ENCODE data around the gene PRMT7. TPM values are rescaled to one million over a fixed set of nuclear protein-coding genes. Genes with fewer than 3 reads are reported as not detected.

Gene PRMT7
- total RNA-seq, 3 donors from 2014 or later, result 60.3 to 66.8 (median 63.0) TPM

DNA sequence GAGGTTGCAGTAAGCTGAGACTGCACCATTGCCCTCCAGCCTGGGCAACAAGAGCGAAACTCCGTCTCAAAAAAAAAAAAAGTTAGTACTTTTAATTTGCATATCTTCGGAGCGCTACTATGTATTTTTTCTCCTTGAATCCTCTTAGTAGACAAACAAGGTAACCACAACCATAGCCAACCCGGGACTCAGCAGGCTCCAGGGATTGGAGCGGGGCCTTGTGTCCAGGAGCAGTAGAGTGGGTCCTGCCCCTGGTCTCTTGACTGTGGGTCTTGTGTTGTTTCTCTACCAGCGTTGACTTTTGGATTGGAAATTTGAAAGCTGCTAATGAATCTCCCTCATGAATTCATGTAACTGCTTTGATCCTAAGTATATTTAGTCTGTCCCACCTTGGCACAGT is 32.3 kb downstream of the PRMT7 start:
- DNase-seq (no peak), ATAC-seq (no peak)
- H3K36me3 Mint-ChIP-seq (ENCODE audit: insufficient read depth), result peaks cover 53% of the 10 kb centered on the region
- H3K4me3 Mint-ChIP-seq, result no peak overlapping the region
- no peaks in the 10 kb centered on the region for H3K27me3 Mint-ChIP-seq (ENCODE audit: low read depth)
- H3K4me1 Mint-ChIP-seq (ENCODE audit: low read depth), result peaks cover 3% of the 10 kb centered on the region
- H3K9me3 Mint-ChIP-seq, result no peaks in the 10 kb centered on the region

DNA sequence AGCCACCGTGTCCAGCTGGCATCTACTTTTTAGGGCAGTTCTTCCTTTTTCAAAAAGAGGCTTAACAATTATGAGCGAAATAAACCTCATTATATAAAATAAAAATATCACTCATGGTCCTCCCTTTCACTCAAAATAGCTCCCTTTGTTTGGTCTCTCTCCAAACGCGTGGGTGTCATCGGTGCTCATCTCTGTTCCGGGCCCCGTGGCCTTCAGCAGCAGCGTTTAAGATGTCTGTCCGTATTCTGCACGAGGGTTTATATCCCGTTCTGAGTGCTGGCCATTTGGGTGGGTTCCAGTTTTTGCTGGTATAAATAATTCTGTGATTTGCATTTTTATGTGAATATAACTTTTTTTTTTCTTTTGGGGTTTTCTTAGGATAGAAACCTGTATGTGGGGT is 33.4 kb downstream of the PRMT7 start:
- Mint-ChIP-seq H3K9me3 (no peaks in the 10 kb centered on the region), H3K27me3 (ENCODE audit: low read depth) (no peaks in the 10 kb centered on the region), H3K4me1 (ENCODE audit: low read depth) (peaks cover 3% of the 10 kb centered on the region), H3K4me3 (no peak overlapping the region), H3K36me3 (ENCODE audit: insufficient read depth) (peaks cover 55% of the 10 kb centered on the region)
- DNase-seq (no peak), ATAC-seq (no peak)

DNA sequence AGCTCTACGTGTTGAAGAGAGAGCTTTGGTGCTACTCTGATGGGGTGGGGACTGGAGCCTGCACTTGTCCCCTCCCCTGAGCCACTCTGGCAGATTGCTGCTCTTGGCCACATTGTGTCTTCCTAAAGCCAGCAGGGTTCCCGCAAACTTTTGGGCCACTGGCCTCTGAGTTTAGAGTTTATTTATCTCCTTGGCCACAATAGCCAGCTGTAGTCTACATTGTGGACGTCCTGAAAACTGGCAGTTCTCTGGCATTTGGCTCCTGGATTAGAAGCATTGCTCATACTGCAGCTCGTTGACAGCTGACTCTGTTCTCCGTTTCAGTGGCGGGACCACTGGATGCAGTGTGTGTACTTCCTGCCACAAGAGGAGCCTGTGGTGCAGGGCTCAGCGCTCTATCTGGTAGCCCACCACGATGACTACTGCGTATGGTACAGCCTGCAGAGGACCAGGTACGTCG is 34.6 kb downstream of the PRMT7 start:
- DNase-seq, result no peak
- peaks cover 51% of the 10 kb centered on the region for H3K36me3 Mint-ChIP-seq (ENCODE audit: insufficient read depth)
- ATAC-seq, result peak; percentile 51 to 67

DNA sequence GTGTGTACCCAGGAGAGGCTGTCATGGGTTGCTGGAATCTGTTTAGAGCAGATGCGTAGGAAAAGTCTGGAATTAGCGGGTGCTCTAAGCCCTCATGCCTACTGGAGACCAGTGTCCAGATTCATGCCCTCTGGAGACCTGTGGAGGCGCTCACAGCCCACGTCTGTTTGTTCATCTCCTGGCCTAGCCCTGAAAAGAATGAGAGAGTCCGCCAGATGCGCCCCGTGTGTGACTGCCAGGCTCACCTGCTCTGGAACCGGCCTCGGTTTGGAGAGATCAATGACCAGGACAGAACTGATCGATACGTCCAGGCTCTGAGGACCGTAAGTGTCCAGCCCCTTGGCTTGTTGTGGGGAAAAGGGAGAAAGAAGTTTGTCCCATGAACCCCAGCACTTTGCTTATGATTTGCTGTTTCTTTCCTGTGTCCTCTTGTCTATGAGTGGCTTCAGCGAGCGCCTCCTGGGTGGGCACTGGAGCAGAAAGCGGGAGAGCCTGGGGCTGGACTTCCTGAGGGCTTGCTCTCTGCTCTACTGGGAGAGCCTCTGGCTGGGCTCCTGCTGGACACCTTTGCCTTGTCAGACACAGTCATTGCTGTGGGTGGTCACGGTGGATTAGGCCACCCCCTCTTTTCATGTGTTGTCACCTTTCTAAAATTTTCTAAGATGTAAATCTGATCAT is 35.3 kb downstream of the PRMT7 start:
- DNase-seq (no peak), ATAC-seq (no peak)
- no peaks in the 10 kb centered on the region for H3K9me3 Mint-ChIP-seq
- no peak overlapping the region for H3K4me3 Mint-ChIP-seq
- H3K36me3 Mint-ChIP-seq (ENCODE audit: insufficient read depth), result peaks cover 48% of the 10 kb centered on the region
- H3K27me3 Mint-ChIP-seq (ENCODE audit: low read depth), result no peaks in the 10 kb centered on the region
- H3K4me1 Mint-ChIP-seq (ENCODE audit: low read depth), result peaks cover 3% of the 10 kb centered on the region

More for the DNA sequence above, 34.6 kb downstream of the PRMT7 start:
- H3K9me3 Mint-ChIP-seq, result no peaks in the 10 kb centered on the region
- H3K4me1 Mint-ChIP-seq (ENCODE audit: low read depth), result peaks cover 3% of the 10 kb centered on the region
- H3K4me3 Mint-ChIP-seq, result no peak overlapping the region
- H3K27me3 Mint-ChIP-seq (ENCODE audit: low read depth), result no peaks in the 10 kb centered on the region

DNA sequence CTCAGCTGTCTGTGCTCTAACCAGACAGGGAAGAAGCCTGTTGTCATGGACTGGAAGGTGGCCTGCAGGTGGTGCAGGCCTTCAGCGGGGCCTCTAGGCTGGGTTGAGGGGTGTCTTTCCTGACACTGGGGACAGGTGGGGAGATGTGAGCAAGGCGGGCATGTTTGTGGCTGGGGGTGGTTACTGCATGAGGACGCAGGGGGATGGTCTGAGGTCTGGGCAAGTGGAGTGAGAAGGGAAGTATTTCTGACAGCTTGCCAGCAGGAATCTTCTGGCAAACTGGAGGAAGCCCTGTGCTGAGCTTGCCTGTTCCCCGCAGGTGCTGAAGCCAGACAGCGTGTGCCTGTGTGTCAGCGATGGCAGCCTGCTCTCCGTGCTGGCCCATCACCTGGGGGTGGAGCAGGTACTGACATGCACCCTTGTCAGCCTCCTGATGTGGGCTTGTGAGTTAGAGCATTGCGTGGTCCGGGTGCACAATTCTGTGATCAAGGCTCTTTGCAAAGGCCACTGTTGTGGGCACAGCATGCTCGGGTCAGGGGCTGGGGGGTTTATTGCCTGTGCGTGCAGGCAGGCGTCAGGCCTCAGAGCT is 36.2 kb downstream of the PRMT7 start:
- H3K9me3 Mint-ChIP-seq, result no peaks in the 10 kb centered on the region
- H3K36me3 Mint-ChIP-seq (ENCODE audit: insufficient read depth), result peaks cover 50% of the 10 kb centered on the region
- peaks cover 3% of the 10 kb centered on the region for H3K4me1 Mint-ChIP-seq (ENCODE audit: low read depth)
- ATAC-seq, result no peak
- H3K27me3 Mint-ChIP-seq (ENCODE audit: low read depth), result no peaks in the 10 kb centered on the region
- H3K4me3 Mint-ChIP-seq, result no peak overlapping the region
- no peak for DNase-seq

DNA sequence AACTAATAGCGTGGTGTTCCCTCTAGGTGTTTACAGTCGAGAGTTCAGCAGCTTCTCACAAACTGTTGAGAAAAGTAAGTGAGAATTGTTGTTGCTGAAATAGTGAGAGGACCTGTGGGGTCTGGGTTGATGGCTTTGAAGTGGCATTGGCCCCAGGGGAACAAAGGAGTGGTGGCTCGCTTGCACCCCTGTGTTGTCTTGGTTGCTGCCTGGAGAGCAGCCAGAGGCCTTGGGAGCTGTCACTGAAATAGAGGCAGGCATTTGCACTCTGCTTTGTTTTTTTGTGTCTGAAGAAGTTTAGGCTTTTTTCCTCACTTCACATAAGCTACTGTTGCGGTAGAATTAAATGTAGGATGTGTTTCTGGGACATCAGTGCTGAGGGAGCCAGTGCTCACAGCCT is 36.8 kb downstream of the PRMT7 start:
- no peak for DNase-seq
- no peak for ATAC-seq
- Mint-ChIP-seq H3K4me1 (ENCODE audit: low read depth) (peaks cover 3% of the 10 kb centered on the region), H3K4me3 (no peak overlapping the region), H3K9me3 (no peaks in the 10 kb centered on the region), H3K27me3 (ENCODE audit: low read depth) (no peaks in the 10 kb centered on the region), H3K36me3 (ENCODE audit: insufficient read depth) (peaks cover 50% of the 10 kb centered on the region)

DNA sequence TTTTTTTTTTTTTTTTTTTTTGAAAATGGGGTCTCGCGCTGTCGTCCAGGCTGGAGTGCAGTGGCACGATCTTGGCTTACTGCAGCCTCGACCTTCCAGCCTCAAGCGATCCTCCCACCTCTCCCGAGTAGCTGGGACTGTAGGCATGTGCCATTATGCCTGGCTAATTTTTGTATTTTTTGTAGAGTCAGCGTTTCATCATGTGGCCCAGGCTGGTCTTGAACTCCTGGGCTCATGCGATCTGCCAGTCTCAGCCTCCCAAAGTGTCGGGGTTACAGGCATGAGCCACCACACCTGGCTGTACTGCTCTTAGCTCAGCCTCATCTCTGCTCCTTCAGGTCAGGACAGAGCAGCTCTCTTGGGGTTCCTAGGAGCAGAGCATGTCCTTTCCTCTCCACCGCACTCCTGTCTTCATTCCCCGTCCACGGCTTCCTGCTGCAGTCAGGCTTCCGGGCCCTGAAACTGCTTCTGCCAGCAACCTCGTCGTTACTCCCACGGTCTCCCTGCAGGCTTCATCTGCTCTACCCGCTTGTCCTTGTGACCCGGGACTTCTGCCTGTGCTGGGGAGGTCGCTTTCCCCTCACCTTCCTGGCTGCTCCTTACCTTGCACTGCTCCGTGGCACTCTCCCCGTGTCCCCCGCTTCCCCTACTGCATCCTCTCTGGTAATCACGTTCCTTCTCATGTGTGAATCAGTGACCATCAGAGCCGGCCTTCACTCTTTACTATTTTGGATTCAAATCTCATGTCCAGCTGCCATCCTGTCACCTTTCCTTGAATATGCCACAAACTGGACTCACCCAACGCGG is 38.0 kb downstream of the PRMT7 start:
- Mint-ChIP-seq H3K27me3 (ENCODE audit: low read depth) (no peaks in the 10 kb centered on the region), H3K4me3 (no peak overlapping the region), H3K36me3 (ENCODE audit: insufficient read depth) (peaks cover 51% of the 10 kb centered on the region)

DNA sequence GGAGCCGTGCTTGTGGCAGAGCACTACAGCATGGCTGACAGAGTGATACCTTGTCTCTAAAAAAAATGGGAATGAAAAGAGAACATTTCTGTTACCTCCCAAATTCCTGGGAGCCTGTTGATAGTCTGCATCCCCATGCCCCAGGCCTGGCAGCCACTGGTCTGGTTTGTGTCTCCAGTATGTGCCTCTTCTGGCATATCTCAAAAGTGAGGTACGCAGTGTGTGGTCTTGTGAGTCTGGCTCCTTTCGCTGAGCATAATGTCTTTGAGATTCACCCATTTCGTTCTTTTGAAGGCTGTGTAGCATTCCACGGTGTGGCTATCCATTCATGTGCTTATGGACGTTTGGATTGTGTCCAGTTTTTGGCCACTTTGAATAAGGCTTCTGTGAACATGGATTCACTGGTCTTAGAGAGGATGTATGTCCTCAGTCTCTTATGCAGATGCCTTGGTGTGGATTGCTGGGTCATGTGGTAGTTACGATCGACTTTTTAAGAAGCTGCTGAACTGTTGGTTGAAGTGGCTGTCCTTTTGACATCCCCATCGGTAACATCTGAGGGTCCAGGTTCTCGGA is 39.1 kb downstream of the PRMT7 start:
- ATAC-seq, result no peak
- DNase-seq, result no peak
- no peaks in the 10 kb centered on the region for H3K27me3 Mint-ChIP-seq (ENCODE audit: low read depth)
- no peak overlapping the region for H3K4me3 Mint-ChIP-seq
- peaks cover 4% of the 10 kb centered on the region for H3K4me1 Mint-ChIP-seq (ENCODE audit: low read depth)
- no peaks in the 10 kb centered on the region for H3K9me3 Mint-ChIP-seq
- H3K36me3 Mint-ChIP-seq (ENCODE audit: insufficient read depth), result peaks cover 55% of the 10 kb centered on the region

More for the DNA sequence above, 38.0 kb downstream of the PRMT7 start:
- DNase-seq (no peak), ATAC-seq (no peak)
- peaks cover 3% of the 10 kb centered on the region for H3K4me1 Mint-ChIP-seq (ENCODE audit: low read depth)
- H3K9me3 Mint-ChIP-seq, result no peaks in the 10 kb centered on the region

DNA sequence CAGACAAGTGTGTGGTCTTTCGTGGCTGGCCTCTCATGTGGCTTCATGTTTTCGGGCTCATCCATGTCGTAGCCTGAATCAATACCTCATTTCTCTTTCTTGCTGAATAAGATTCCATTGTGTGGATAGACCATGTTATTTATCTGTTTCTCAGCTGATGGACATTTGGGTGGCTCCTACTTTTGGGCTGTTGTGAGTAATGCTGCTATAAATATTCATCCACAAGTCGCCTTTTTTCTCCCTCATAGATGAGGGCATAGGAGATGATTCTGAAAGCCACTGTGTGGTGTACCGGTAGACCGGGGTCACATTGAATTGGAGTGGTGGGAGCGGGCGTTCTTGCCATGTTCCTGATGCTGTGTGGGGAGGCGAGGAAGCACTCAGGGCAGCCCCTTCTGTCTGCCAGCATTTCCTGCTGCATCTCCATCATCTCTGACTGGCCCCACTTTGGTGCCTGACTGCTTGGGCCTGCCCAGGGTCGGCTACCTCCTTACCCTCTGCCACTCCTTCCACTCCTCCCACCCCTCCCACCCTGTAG is 40.1 kb downstream of the PRMT7 start:
- Mint-ChIP-seq H3K36me3 (ENCODE audit: insufficient read depth) (peaks cover 52% of the 10 kb centered on the region), H3K27me3 (ENCODE audit: low read depth) (no peaks in the 10 kb centered on the region), H3K4me3 (no peak overlapping the region), H3K9me3 (no peaks in the 10 kb centered on the region), H3K4me1 (ENCODE audit: low read depth) (peaks cover 14% of the 10 kb centered on the region)
- no peak for ATAC-seq
- no peak for DNase-seq

DNA sequence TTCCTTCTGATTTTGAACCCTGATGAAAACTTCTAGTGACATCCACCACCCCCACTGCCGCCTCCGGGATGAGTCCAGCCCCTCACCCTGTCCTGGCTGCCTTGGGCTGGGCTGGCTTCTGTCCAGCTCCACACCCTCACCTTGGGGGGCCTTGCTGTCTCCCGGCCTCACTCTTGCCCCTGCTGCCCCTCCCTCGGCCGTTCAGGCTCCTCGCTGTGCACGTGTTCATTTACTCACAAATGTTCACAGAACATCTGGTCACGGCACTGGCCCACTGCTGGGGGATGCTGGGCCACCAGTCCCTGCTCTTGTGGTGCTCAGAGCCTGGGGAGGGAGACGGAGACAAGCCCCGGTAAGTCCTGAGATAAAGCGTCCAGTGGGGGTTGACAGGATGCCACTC is 40.6 kb downstream of the PRMT7 start:
- H3K36me3 Mint-ChIP-seq (ENCODE audit: insufficient read depth), result peaks cover 47% of the 10 kb centered on the region
- no peaks in the 10 kb centered on the region for H3K27me3 Mint-ChIP-seq (ENCODE audit: low read depth)
- no peak overlapping the region for H3K4me3 Mint-ChIP-seq
- H3K4me1 Mint-ChIP-seq (ENCODE audit: low read depth), result peaks cover 19% of the 10 kb centered on the region
- H3K9me3 Mint-ChIP-seq, result no peaks in the 10 kb centered on the region
- ATAC-seq (no peak), DNase-seq (no peak)

DNA sequence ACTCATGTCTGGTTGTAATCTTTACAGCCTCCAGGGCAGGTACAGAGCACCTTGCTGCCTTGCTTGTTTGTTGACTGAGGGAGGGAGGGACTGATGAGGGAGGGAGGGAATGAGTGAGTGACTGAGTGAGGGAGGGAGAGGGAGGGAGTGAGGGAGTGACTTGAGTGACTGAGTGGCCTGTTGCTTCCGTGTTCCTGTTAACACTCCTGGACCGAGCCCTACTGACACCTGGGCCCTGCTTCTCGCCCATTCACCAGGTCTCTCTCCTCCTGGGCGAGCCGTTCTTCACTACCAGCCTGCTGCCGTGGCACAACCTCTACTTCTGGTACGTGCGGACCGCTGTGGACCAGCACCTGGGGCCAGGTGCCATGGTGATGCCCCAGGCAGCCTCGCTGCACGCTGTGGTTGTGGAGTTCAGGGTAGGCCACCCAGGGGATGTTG is 41.2 kb downstream of the PRMT7 start:
- Mint-ChIP-seq H3K27me3 (ENCODE audit: low read depth) (no peaks in the 10 kb centered on the region), H3K4me1 (ENCODE audit: low read depth) (peaks cover 24% of the 10 kb centered on the region), H3K9me3 (no peaks in the 10 kb centered on the region), H3K4me3 (no peak overlapping the region), H3K36me3 (ENCODE audit: insufficient read depth) (peaks cover 42% of the 10 kb centered on the region)
- DNase-seq, result no peak
- ATAC-seq, result no peak

DNA sequence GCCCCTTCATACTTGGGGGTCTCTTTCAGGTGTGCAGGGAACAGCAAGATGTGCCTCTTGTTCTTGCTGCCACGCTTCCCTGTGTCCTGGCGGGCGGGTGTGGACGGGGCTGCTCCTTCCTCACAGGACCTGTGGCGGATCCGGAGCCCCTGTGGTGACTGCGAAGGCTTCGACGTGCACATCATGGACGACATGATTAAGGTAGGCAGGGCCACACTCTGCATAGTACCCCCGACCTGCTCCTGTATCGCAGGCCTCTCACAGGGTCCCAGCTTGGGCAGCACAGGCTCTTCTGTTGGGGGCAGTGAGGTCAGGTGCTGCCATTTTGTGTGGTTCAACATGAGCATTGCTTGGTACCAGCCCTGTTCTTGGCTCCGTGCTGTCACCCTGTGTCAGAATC is 42.5 kb downstream of the PRMT7 start:
- no peaks in the 10 kb centered on the region for H3K27me3 Mint-ChIP-seq (ENCODE audit: low read depth)
- no peak for ATAC-seq
- no peak overlapping the region for H3K4me3 Mint-ChIP-seq
- no peak for DNase-seq
- H3K4me1 Mint-ChIP-seq (ENCODE audit: low read depth), result peaks cover 38% of the 10 kb centered on the region
- no peaks in the 10 kb centered on the region for H3K9me3 Mint-ChIP-seq
- H3K36me3 Mint-ChIP-seq (ENCODE audit: insufficient read depth), result peaks cover 36% of the 10 kb centered on the region

DNA sequence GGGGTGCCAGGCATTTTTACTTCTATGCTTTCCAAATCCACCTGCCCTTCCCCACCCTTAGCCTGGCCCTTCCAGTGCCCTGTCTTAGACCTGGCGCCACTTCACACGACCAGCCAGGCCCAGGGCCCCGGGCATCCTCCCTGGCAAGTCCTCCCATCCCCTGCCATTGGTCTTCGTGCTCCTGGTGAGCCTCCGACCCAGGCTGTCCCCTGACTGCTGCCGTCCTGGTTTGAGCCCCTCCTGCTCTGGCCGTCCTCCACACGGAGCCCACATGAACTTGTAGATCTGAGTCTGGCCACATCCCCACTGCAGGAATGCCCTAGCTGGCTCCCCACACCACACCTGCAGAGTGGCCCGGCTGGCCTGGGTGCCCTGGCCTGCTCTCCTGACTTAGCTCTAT is 44.0 kb downstream of the PRMT7 start:
- DNase-seq, result no peak
- Mint-ChIP-seq H3K27me3 (ENCODE audit: low read depth) (no peaks in the 10 kb centered on the region), H3K36me3 (ENCODE audit: insufficient read depth) (peaks cover 26% of the 10 kb centered on the region), H3K9me3 (no peaks in the 10 kb centered on the region), H3K4me3 (no peak overlapping the region), H3K4me1 (ENCODE audit: low read depth) (peaks cover 40% of the 10 kb centered on the region)
- ATAC-seq, result no peak

Data from activated T-cell treated with anti-CD3 and anti-CD28 coated beads, Interleukin-2, amount 50 U/mL, for 4 hours (primary cell).